SK-N-SH (cell line): ENCODE measurements around the gene GNS.

Experiments used
- CTCF ChIP-seq: fragments of 200-600 bp; sonication (generic); IDR thresholded peaks from 2 replicates; pipeline ENCODE4 v1.6.1; 2017; ENCODE audit warnings: antibody characterized with exemption, mild to moderate bottlenecking, moderate library complexity
- EP300 ChIP-seq, 2 experiments: IDR thresholded peaks; 2 replicates each; pipeline versions ENCODE4 v1.4.0 to v1.6.1; 2012; ENCODE audit warnings: borderline replicate concordance in 1 of 2, low read depth in 1 of 2, low read length in 1 of 2
- EZH2phosphoT487 ChIP-seq: fragments of 200-600 bp; sonication (generic); IDR thresholded peaks from 2 replicates; pipeline ENCODE4 v1.6.1; 2017; ENCODE audit warnings: low read depth, mixed run types, mild to moderate bottlenecking, antibody characterized with exemption, moderate library complexity, borderline replicate concordance
- MAX ChIP-seq: IDR thresholded peaks from 2 replicates; pipeline ENCODE4 v1.4.0; 2012; ENCODE audit warnings: low read depth
- NFIC ChIP-seq: IDR thresholded peaks from 2 replicates; pipeline ENCODE4 v1.4.0; 2012; ENCODE audit warnings: borderline replicate concordance

- TF ChIP-seq EP300 (IDR thresholded peaks at IDR 0.05; ENCODE audit: borderline replicate concordance in 1 of 2, low read depth in 1 of 2, low read length in 1 of 2) (0 out of 4 replicates have a peak, but pooled peaks of 1 of the 2 experiments have one; percentile 19), CTCF (no peak), NFIC (no peak), MAX (peak; percentile 64; the same call in 1 of the 2 replicates), EZH2phosphoT487 (no peak)
These were observed at the start of gene GNS for GRCh38 chr12:64759035-64759894.
